Measurements from ENCODE around the gene GRK6. TPM values are rescaled to one million over a fixed set of nuclear protein-coding genes. Genes with fewer than 3 reads are reported as not detected.
A peak's percentile ranks its signal among the peaks of the same experiment; 100 is the strongest.

The GRK6 gene
- total RNA-seq, 3 donors from 2014 or later: 21.3 to 25.0 (median 22.1) TPM

- H3K27ac ChIP-seq: no peak overlapping the region
These were observed 61.5 kb downstream of the GRK6 start for GRCh38 chr5:177487975-177488374.

GRCh38 chr5:177489119-177489716 lies 62.7 kb downstream of the GRK6 start:
- Histone ChIP-seq H3K4me3 (no peak overlapping the region), H3K27ac (peak overlapping the region in 1 of 2 donors; percentile 48), H3K27me3 (no peaks in the 10 kb centered on the region), H3K36me3 (no peaks in the 10 kb centered on the region), H3K9me3 (no peaks in the 10 kb centered on the region), H3K4me1 (peaks cover 0 to 4% of the 10 kb centered on the region in 2 donors)
- intact Hi-C loops (cut with DNase I; ENCODE audit: low total_unique reads): no loop called here
- TF ChIP-seq CTCF (IDR thresholded peaks at IDR 0.05) (no peak), POLR2AphosphoS5 (IDR thresholded peaks at IDR 0.05) (no peak), POLR2A (IDR thresholded peaks at IDR 0.05) (no peak)
- DNase-seq (ENCODE audit: low spot score in 2 of 2): no peak

More at GRCh38 chr5:177487975-177488374, 61.5 kb downstream of the GRK6 start:
- H3K36me3 ChIP-seq: no peaks in the 10 kb centered on the region
- no peak for TF ChIP-seq POLR2AphosphoS5 (IDR thresholded peaks at IDR 0.05)
- no peak for TF ChIP-seq POLR2A (IDR thresholded peaks at IDR 0.05)
- TF ChIP-seq CTCF (IDR thresholded peaks at IDR 0.05): no peak
- H3K4me3 ChIP-seq: no peak overlapping the region
- H3K4me1 ChIP-seq: peaks cover 0 to 1% of the 10 kb centered on the region in 2 donors
- DNase-seq (ENCODE audit: low spot score in 2 of 2): no peak
- no peaks in the 10 kb centered on the region for H3K27me3 ChIP-seq
- H3K9me3 ChIP-seq: no peaks in the 10 kb centered on the region
- intact Hi-C loops (cut with DNase I; ENCODE audit: low total_unique reads): no loop called here

- Histone ChIP-seq H3K9me3 (no peaks in the 10 kb centered on the region), H3K4me3 (no peak overlapping the region), H3K4me1 (peaks cover 0 to 12% of the 10 kb centered on the region in 2 donors), H3K36me3 (no peaks in the 10 kb centered on the region), H3K27ac (peak overlapping the region in 1 of 2 donors; percentile 68), H3K27me3 (no peaks in the 10 kb centered on the region)
- DNase-seq (ENCODE audit: low spot score in 2 of 2): no peak
- TF ChIP-seq POLR2AphosphoS5 (IDR thresholded peaks at IDR 0.05): no peak
- no peak for TF ChIP-seq POLR2A (IDR thresholded peaks at IDR 0.05)
- no peak for TF ChIP-seq CTCF (IDR thresholded peaks at IDR 0.05)
- intact Hi-C loops (cut with DNase I; ENCODE audit: low total_unique reads): no loop called here
These were observed 64.0 kb downstream of the GRK6 start for GRCh38 chr5:177490311-177490991.

- no peak overlapping the region for H3K4me3 ChIP-seq
- no peaks in the 10 kb centered on the region for H3K27me3 ChIP-seq
- no peak for DNase-seq (ENCODE audit: low spot score in 2 of 2)
- no peak for TF ChIP-seq CTCF (IDR thresholded peaks at IDR 0.05)
- no peak for TF ChIP-seq POLR2A (IDR thresholded peaks at IDR 0.05)
- H3K4me1 ChIP-seq: peaks cover 0 to 12% of the 10 kb centered on the region in 2 donors
- peak overlapping the region; percentile 21 to 68 for H3K27ac ChIP-seq
- no peaks in the 10 kb centered on the region for H3K36me3 ChIP-seq
- no peaks in the 10 kb centered on the region for H3K9me3 ChIP-seq
- intact Hi-C loops (cut with DNase I; ENCODE audit: low total_unique reads): no loop called here
These were observed 64.5 kb downstream of the GRK6 start for GRCh38 chr5:177490992-177491391.

DNA sequence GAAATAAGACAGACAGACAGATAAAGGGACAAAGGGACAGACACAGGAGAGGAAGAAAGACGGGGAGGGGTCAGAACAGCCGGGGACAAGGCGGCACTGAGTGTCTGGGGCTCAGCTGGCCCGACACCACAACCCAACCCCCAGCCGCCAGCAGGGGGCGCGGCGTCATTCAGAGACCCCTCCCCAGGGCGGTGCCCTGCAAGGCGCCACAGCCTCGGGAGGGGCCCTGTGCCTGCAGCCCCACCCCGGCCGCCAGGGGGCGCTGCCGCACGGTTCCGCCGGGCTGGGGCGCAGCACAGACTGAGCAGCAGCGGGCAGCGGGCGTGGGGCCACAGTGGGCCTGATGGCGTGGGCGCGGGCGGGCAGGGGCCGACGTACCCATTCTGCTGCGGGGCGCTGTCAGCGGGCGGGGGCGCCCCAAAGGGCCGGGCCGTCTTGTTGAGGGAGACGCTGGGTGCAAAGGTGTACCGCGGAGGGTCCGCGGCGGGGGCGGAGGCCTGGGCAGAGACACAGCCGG lies 65.0 kb downstream of the GRK6 start:
- TF ChIP-seq POLR2AphosphoS5 (IDR thresholded peaks at IDR 0.05) (peak in 1 of 3 donors; percentile 16), POLR2A (IDR thresholded peaks at IDR 0.05) (no peak), CTCF (IDR thresholded peaks at IDR 0.05) (peak; percentile 41 to 60 (median 51))
- H3K4me1 ChIP-seq: peaks cover 0 to 14% of the 10 kb centered on the region in 2 donors
- H3K4me3 ChIP-seq: peak overlapping the region in 1 of 3 donors; percentile 3
- H3K36me3 ChIP-seq: no peaks in the 10 kb centered on the region
- peak overlapping the region; percentile 21 to 68 for H3K27ac ChIP-seq
- DNase-seq (ENCODE audit: low spot score in 2 of 2): no peak
- H3K9me3 ChIP-seq: no peaks in the 10 kb centered on the region
- no peaks in the 10 kb centered on the region for H3K27me3 ChIP-seq
- intact Hi-C loops (cut with DNase I; ENCODE audit: low total_unique reads): no loop called here

All from breast epithelium (tissue), 4 donors.